Erythroblast (primary cell): Measurements from ENCODE around the gene PFKFB3.

Experiments used
- DNase-seq, 2 experiments: peaks; one replicate each; lab custom pipeline; 2025; lab: John Stamatoyannopoulos, UW
- GATA1 ChIP-seq: IDR thresholded peaks from 2 replicates; pipeline ENCODE4 v1.6.1; 2011; ENCODE audit warnings: low read depth, mild to moderate bottlenecking, control low read depth, low read length, moderate library complexity
- POLR2A ChIP-seq: IDR thresholded peaks from 2 replicates; pipeline ENCODE4 v1.6.1; 2011; ENCODE audit warnings: mild to moderate bottlenecking, low read length

The PFKFB3 gene

DNA sequence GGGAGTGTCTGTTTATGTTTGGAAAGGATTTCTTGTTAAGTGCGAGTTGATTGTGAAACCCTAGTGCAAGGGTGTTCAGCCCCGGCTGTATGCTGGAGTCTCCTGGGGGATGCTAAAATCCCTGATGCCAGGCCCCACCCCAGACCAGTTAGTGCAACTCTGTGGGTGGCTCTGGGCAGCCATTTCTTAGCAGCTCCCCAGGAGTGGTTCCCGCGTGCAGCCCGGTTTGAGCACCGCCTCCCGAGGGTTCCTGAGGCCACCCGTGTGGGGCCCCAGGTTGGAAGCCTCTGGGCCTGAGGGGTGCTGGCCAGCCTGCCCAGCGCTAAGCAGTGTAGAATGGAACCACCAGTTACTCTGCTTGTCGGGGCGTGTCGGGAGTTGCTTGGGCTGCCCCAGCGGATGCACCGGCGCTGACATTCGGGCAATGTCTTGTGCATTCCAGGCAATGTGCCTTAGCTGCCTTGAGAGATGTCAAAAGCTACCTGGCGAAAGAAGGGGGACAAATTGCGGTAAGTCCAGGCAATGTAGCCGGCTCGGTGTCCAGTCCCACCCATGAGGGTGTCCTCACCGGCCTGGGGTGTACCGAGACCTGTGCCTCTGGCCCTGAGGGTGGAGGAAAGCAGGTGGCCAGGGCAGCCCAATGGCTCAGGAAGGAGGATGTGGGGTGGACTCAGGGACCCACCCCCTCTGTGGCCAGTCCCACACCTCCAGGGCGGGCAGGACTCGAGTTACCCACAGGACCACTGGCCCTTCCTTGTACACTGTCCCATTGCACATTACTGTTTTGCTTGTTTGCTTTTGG, 13.2 kb downstream of the PFKFB3 start:
- no peak for DNase-seq
- TF ChIP-seq GATA1: no peak
- TF ChIP-seq POLR2A: no peak

GRCh38 chr10:6216916-6217315, 14.2 kb downstream of the PFKFB3 start:
- no peak for DNase-seq
- no peak for TF ChIP-seq POLR2A
- no peak for TF ChIP-seq GATA1

GRCh38 chr10:6217611-6218010, 14.9 kb downstream of the PFKFB3 start:
- no peak for DNase-seq
- TF ChIP-seq GATA1: no peak
- no peak for TF ChIP-seq POLR2A

DNA sequence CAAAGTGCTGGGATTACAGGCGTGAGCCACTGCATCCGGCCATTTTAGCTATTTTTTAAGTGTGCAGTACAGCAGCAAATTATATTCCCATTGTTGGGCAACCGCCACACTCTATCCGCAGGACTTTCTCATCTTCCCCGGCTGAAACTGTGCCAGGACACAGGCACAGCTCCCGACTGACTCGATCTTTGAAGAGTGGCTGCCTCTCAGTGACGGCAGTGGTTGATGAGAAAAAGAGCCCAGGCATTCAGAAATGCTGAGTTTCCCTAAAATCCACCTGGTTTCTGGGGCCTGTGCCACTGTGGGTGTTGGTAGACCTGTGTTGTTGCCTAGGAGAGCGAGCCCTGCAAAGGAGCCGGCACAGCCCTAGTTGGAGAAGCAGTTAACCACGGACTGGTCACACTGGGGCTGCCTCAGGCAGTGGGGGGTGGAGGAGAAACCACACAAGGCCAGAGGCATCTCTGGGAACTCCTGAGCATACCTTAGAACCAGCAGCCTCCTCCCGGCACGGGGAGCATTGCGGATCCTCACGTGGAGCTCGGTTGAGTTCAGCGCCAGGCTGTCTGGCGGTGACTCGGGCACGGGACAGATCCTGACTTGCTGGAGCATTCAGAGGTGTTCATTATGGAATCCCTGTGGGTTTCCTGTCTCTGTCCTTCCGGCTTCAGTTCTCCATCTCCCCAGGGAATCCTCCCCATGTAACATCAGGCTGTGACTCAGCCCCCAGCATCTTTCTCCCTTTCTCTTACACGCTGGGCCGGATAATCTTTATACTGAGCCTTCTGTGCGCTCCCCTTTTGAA, 16.2 kb downstream of the PFKFB3 start:
- TF ChIP-seq GATA1 (no peak), POLR2A (no peak)
- DNase-seq: no peak

DNA sequence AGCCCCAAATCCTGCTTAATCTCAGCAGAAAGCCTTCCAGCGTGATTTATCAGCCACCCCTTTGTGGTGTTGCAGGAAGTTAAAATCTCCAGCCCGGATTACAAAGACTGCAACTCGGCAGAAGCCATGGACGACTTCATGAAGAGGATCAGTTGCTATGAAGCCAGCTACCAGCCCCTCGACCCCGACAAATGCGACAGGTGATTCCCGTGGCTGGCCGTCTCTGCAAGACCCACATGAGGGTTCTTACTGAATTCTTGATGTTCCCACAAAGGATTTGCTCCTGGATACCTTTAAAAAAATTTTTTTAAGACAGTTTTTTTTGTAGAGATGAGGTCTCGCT, 16.7 kb downstream of the PFKFB3 start:
- no peak for DNase-seq
- no peak for TF ChIP-seq GATA1

- TF ChIP-seq GATA1 (no peak), POLR2A (no peak)
- no peak for DNase-seq
Observed at GRCh38 chr10:6220418-6221191, 17.9 kb downstream of the PFKFB3 start.

DNA sequence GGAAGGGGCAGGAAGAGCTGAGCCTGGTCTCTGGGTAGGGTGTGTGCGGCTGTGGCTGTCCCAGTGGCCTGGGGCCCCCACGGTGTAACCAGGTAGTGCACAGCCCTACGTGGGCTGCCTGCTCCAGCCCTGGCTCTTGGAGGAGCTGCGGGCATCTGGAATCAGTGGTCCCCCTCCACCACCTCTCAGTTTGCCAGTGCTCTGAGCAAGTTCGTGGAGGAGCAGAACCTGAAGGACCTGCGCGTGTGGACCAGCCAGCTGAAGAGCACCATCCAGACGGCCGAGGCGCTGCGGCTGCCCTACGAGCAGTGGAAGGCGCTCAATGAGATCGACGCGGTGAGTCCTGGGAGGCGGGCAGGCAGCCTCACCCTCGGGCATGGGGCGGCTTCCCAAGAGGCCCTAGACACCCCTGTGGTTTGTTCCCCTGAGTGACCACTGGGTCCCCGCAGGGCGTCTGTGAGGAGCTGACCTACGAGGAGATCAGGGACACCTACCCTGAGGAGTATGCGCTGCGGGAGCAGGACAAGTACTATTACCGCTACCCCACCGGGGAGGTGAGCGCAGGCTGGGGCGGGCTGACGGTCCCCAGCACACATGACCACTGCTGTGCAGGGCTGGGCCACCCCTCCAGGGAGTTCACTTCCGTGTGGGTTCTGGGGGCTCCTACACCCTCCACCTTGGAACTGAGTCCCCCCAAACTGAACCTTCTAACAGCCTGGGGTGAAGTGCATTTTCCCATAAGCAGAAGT, 18.6 kb downstream of the PFKFB3 start:
- no peak for TF ChIP-seq GATA1
- no peak for TF ChIP-seq POLR2A
- DNase-seq: no peak

DNA sequence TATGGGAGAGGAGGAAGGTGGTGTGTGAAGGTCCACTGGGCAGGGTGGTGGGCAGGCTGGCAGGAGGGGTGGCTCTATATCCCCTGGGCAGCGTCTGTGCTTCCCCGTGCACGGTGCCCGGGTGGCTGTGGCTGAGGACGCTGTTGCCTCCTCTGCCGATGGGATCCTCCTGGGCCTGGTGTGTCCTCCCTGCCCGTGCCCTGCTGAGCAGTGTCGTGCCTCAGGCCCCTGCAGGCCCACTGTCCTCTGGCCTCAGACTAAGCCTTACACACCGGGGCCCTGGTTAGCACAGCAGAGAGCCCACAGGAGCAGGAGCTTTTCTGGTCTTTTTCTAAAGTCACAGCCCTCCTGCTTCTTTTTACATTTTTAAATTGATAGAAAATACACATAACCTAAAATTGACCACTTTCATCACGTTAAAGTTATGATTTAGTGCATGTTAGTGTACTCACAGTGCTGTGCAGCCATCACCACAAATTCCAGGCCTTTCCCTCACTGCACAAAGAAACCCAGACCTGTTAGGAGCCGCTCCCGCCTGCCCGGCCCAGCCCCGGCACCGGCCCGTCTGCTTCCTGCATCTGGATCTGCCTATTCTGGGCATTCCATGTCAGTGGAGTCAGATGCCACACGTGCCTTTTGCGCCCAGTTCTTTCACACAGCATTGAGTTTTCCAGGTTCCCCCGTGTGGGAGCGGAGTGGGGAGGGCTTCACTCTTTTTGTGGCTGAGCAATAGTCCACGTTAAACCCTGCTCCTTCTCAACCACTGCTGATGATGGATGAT, 19.4 kb downstream of the PFKFB3 start:
- TF ChIP-seq GATA1: no peak
- no peak for TF ChIP-seq POLR2A
- no peak for DNase-seq

DNA sequence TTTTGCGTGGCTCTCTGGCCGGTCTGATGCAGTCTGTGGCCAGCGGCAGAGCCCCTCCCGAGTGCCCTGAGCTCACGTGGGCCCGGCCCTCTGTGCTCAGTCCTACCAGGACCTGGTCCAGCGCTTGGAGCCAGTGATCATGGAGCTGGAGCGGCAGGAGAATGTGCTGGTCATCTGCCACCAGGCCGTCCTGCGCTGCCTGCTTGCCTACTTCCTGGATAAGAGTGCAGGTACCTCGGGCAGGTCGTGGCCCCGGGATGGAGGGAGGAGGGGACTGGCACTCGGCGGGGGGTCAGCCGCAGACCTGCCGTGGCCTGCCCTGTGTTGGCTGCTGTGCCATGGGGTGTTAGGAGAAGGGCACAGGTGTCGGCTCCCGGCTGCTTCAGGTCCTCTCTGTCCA, 20.0 kb downstream of the PFKFB3 start:
- no peak for DNase-seq
- TF ChIP-seq GATA1 (no peak), POLR2A (no peak)

- TF ChIP-seq GATA1: no peak
- TF ChIP-seq POLR2A: no peak
- DNase-seq: no peak
Observed at GRCh38 chr10:6223981-6224380, 21.2 kb downstream of the PFKFB3 start.

- DNase-seq: no peak
- no peak for TF ChIP-seq POLR2A
- no peak for TF ChIP-seq GATA1
Observed at GRCh38 chr10:6224781-6225180, 22.0 kb downstream of the PFKFB3 start.

- TF ChIP-seq GATA1: no peak
- TF ChIP-seq POLR2A: no peak
- no peak for DNase-seq
Observed at GRCh38 chr10:6225263-6225814, 22.6 kb downstream of the PFKFB3 start.

DNA sequence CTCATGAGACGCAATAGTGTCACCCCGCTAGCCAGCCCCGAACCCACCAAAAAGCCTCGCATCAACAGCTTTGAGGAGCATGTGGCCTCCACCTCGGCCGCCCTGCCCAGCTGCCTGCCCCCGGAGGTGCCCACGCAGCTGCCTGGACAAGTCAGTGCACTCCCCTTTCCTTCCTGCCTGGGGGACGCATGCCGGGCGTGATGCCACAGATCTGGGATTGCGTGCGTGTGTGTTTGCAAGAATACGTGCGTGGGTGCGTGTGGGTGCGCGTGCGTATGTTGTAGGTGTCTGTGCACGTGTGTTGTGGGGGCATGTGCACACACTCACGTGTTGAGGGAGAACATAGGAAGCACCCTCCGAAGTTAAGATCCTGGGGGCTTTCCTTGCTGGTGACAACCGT, 23.5 kb downstream of the PFKFB3 start:
- no peak for DNase-seq
- TF ChIP-seq POLR2A: no peak
- TF ChIP-seq GATA1: no peak
